ENCODE data around the gene NEK9. TPM values are rescaled to one million over a fixed set of nuclear protein-coding genes. Genes with fewer than 3 reads are reported as not detected.

NEK9 gene
- total RNA-seq, 1 donor from 2014 or later, result 123 TPM

DNA sequence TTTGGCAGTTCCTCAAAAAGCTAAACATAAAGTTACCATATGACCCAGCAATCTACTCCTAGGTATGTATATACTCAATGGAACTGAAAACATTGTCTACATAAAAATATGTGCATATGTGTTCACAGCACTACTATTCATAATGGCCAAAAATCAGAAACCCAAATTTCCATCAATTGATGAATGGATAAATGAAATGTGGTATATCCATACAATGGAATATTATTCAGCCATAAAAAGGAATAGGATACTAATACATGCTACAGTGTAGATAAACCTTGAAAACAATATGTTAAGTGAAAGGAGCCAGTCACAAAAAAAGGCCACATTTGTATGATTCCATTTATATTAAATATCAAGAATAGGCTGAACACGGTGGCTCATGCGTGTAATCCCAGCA lies 66.4 kb downstream of the NEK9 start:
- Histone ChIP-seq H3K27ac (replicated peaks) (no peak overlapping the region), H3K9me3 (replicated peaks) (peaks cover 6% of the 10 kb centered on the region), H3K4me1 (peaks cover 22% of the 10 kb centered on the region), H3K36me3 (no peaks in the 10 kb centered on the region), H3K27me3 (ENCODE audit: low read depth) (no peaks in the 10 kb centered on the region), H3K4me3 (no peak overlapping the region)
- no peak for DNase-seq
- no peak for TF ChIP-seq CTCF (IDR thresholded peaks at IDR 0.05; ENCODE audit: borderline replicate concordance)
- intact Hi-C loops (cut with micrococcal nuclease), result loop anchor here (10.0 kb wide), 1 partner anchor 116 kb away; no protein-coding TSS in a partner anchor

GRCh38 chr14:75059642-75060041 lies 67.2 kb downstream of the NEK9 start:
- Histone ChIP-seq H3K9me3 (replicated peaks) (peaks cover 6% of the 10 kb centered on the region), H3K27me3 (ENCODE audit: low read depth) (no peaks in the 10 kb centered on the region), H3K27ac (replicated peaks) (no peak overlapping the region), H3K4me3 (no peak overlapping the region), H3K4me1 (peaks cover 17% of the 10 kb centered on the region), H3K36me3 (no peaks in the 10 kb centered on the region)
- DNase-seq, result no peak
- intact Hi-C loops (cut with micrococcal nuclease), result loop anchor here (10.0 kb wide), 1 partner anchor 115 kb away; no protein-coding TSS in a partner anchor
- no peak for TF ChIP-seq CTCF (IDR thresholded peaks at IDR 0.05; ENCODE audit: borderline replicate concordance)

- no peaks in the 10 kb centered on the region for H3K36me3 ChIP-seq
- intact Hi-C loops (cut with micrococcal nuclease), result no loop called here
- H3K27me3 ChIP-seq (ENCODE audit: low read depth), result no peaks in the 10 kb centered on the region
- H3K27ac ChIP-seq (replicated peaks), result no peak overlapping the region
- no peak for DNase-seq
- peaks cover 17% of the 10 kb centered on the region for H3K4me1 ChIP-seq
- TF ChIP-seq CTCF (IDR thresholded peaks at IDR 0.05; ENCODE audit: borderline replicate concordance), result no peak
- no peaks in the 10 kb centered on the region for H3K9me3 ChIP-seq (replicated peaks)
- no peak overlapping the region for H3K4me3 ChIP-seq
Observed at GRCh38 chr14:75054421-75054820, 72.4 kb downstream of the NEK9 start.

- intact Hi-C loops (cut with micrococcal nuclease), result no loop called here
- TF ChIP-seq CTCF (IDR thresholded peaks at IDR 0.05; ENCODE audit: borderline replicate concordance), result no peak
- Histone ChIP-seq H3K27me3 (ENCODE audit: low read depth) (no peaks in the 10 kb centered on the region), H3K36me3 (no peaks in the 10 kb centered on the region), H3K4me1 (peaks cover 22% of the 10 kb centered on the region), H3K4me3 (no peak overlapping the region), H3K27ac (replicated peaks) (no peak overlapping the region), H3K9me3 (replicated peaks) (no peaks in the 10 kb centered on the region)
- DNase-seq, result no peak
Observed at GRCh38 chr14:75053396-75054291, 73.2 kb downstream of the NEK9 start.

DNA sequence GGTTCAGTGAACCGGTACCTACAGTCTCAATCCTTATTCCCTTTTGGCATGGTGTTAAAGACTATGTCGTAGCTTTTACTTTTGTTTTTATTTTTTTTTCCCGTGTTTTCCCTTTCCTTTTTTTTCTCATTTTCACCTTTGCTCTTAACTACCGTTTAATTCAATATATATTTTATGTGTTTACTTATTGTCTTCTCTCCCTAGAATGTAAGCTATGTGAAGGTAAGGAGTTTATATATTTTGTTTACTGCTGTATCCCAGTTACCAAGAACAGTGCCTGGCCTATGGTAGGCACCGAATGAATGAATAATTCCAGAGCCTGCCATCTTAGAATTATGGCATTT lies 75.3 kb downstream of the NEK9 start:
- no peak for TF ChIP-seq CTCF (IDR thresholded peaks at IDR 0.05; ENCODE audit: borderline replicate concordance)
- Histone ChIP-seq H3K36me3 (no peaks in the 10 kb centered on the region), H3K27me3 (ENCODE audit: low read depth) (no peaks in the 10 kb centered on the region), H3K4me3 (peak overlapping the region; percentile 74), H3K9me3 (replicated peaks) (no peaks in the 10 kb centered on the region), H3K27ac (replicated peaks) (peak overlapping the region; percentile 91), H3K4me1 (peaks cover 26% of the 10 kb centered on the region)
- DNase-seq, result no peak
- intact Hi-C loops (cut with micrococcal nuclease), result no loop called here

All from left ventricle myocardium inferior (tissue), 1 donor.